HG03558 (cell line): ENCODE data around the gene STAT5B.
"Not testable (repeated sequence)": the region's sequence is repeated elsewhere in the genome, so short reads cannot be mapped to it uniquely, and the experiment has no call there.

Experiments
- ATAC-seq: cut with Tn5 transposase; IDR thresholded peaks from one replicate; pipeline ENCODE4 v1.9.1; 2021; ENCODE audit warnings: moderate number of reproducible peaks; ENCODE audit not compliant: unreplicated experiment; ENCODE audit errors: extremely low read depth

The STAT5B gene

GRCh38 chr17:42271006-42271778, 5.0 kb downstream of the STAT5B start:
- ATAC-seq: no peak

GRCh38 chr17:42270596-42270995, 5.6 kb downstream of the STAT5B start:
- ATAC-seq: no peak

- no peak for ATAC-seq
Measured at GRCh38 chr17:42270170-42270535, 6.0 kb downstream of the STAT5B start.

GRCh38 chr17:42268236-42268635, 8.0 kb downstream of the STAT5B start:
- ATAC-seq: no peak

- ATAC-seq: no peak
Measured at GRCh38 chr17:42266918-42267766, 9.0 kb downstream of the STAT5B start.

- ATAC-seq: no peak
Measured at GRCh38 chr17:42266462-42266861, 9.7 kb downstream of the STAT5B start.

- not testable (repeated sequence) for ATAC-seq
Measured at GRCh38 chr17:42264366-42264765, 11.8 kb downstream of the STAT5B start.

- ATAC-seq: no peak
Measured at GRCh38 chr17:42260318-42260717, 15.9 kb downstream of the STAT5B start.

- no peak for ATAC-seq
Measured at GRCh38 chr17:42255445-42255844, 20.7 kb downstream of the STAT5B start.

- no peak for ATAC-seq
Measured at GRCh38 chr17:42253578-42253977, 22.6 kb downstream of the STAT5B start.

- ATAC-seq: no peak
Measured at GRCh38 chr17:42252597-42253550, 23.3 kb downstream of the STAT5B start.

GRCh38 chr17:42251115-42251514, 25.1 kb downstream of the STAT5B start:
- ATAC-seq: no peak

- no peak for ATAC-seq
Measured at GRCh38 chr17:42249681-42250446, 26.3 kb downstream of the STAT5B start.

GRCh38 chr17:42248351-42249179, 27.6 kb downstream of the STAT5B start:
- peak; percentile 56 for ATAC-seq

GRCh38 chr17:42247734-42248133, 28.5 kb downstream of the STAT5B start:
- ATAC-seq: no peak

GRCh38 chr17:42246515-42246914, 29.7 kb downstream of the STAT5B start:
- ATAC-seq: no peak

- ATAC-seq: not testable (repeated sequence)
Measured at GRCh38 chr17:42245183-42245582, 31.0 kb downstream of the STAT5B start.

GRCh38 chr17:42244116-42244515, 32.1 kb downstream of the STAT5B start:
- ATAC-seq: not testable (repeated sequence)

GRCh38 chr17:42243493-42243982, 32.7 kb downstream of the STAT5B start:
- ATAC-seq: no peak
